Stimulated activated CD8-positive, alpha-beta memory T cell treated with anti-CD3 and anti-CD28 coated beads, Interleukin-7, amount 100 ng/mL, for 24 hours (primary cell): ENCODE results near the gene SPTBN1.

ENCODE experiments used
- DNase-seq: peaks from one replicate; pipeline ENCODE4 v3.0.0-alpha.2; 2020; ENCODE audit warnings: low read depth

SPTBN1 gene

DNA sequence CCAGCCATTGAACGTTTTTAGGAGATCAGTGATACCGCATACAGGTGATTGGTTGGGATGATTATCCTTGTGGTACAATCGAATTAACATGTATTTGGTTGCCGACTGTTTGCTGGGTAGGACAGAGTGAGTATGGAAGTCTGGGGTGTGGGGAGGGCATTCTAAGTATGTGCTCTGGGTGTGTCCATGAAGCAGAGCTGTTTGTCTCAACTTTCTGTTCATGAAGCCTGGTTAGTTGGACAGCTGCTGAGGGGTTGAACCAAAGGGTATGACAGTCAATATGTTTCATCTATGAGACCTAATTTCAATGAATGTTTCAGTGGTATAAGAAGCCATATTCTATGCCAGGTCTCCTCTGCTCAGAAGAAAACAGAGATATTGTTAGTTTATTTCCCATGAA lies 21.9 kb upstream of the SPTBN1 start:
- no peak for DNase-seq

DNA sequence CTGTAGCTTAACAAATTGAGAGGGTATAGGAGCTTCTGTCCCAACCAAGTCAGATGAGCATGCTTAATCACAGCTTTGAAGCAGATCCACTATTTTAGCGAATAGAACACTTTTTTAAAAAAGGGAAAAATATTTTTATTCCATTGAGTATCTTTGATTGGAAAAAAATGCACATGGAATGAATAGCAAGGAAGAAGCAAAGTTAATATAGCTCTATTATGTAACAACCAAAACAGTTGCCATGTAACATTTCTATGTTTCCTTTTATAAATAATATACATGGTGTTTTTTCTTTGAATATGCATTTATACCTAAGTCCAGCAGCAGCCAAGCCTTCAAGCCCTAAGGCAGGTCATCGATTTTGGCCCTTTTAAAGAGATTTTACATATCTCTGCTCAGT lies 21.4 kb upstream of the SPTBN1 start:
- DNase-seq, result no peak

DNA sequence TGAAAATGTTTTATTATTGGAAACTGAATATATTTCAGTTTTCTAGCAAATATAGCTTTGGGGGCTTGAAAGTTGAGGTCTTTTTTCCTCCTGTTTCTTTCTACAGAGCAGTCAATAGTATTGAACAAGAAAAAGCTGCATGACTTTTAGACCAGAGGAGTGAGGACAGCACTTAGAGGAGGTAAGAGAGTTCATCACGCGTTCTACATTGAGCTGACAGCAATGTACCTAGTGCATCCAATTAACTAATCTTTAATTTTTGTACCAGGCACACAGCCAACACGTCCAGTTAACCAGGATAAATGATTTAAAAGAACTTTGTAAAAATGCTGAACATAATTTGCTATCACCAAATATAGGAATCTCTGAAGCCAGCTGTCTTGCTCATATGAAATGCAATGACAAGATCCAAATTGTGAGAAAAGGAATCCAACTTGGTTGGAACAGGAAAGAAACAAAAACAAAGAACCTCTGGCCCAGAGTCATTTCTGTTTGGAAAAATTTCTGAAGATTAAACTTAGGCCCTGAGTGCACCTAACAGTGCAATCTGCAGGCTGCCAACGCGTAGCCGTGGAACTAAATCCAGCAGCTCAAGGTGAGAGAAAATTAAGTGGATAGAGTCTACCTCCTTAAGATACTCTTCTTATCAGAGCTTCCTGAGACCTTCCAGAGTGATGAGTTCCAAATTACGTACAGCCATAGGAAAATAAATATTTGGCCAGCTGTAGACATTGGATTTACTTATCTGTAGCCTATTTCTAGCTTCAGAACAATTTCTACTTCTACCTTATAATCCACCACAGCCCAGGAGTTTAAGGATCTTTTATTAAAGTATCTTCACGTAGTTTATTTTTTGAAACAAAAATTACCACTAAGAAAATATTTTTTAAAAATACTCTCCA lies 20.6 kb upstream of the SPTBN1 start:
- no peak for DNase-seq

DNA sequence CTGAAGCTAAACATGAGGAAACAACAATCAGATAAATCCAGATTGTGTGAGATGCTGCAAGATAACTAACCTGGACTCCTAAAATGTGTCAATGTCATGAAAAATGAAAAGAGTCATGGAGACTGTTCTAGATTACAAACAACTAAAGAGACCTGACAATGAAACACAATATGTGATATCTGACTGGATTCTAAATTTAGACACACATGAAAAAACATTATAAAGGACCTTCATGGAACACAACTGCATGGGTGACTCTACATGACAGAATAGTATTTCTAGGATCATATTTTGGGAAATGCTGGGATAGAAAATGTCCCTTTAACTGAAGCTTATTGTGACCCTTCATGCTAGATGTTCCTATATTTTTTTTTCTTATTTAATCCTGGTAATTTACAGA lies 18.5 kb upstream of the SPTBN1 start:
- no peak for DNase-seq

DNA sequence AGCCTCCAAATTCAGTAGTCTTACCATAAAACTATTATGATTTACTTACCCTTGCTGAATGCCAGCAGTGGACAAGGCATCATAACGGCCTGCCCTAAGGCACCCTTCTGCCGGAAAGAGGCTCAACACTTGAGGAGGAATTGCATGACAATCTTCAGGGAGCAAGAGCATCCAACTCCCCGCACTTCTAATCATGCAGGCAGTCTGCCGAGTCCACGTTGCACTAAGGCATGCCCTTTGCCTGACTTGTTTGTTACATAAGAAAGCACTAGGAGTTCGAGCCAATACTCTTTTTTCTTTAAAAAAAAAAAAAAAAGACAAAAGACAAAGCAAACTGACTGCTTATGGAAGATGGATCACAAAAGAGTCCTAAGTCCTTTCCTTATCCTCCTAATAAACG lies 17.9 kb upstream of the SPTBN1 start:
- no peak for DNase-seq

DNA sequence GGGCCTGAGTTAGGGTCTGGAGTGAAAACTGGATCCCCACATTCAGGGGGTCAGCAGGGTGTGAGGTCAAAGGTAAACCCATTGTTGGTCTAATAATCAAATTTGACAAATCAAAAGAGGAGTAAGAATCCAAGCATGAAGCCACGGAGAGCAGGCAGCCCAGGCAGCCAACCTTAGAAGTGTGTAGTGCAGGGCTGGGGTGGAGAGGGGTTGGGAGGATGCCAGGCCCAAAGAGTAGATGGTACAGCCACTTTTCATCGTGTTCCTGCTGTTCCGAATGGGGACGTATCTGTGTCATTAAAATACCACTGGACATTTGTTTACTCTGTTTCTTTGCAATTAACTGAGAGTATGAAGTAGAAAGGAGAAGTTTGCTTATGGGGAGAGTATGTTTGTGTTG lies 16.5 kb upstream of the SPTBN1 start:
- no peak for DNase-seq

DNA sequence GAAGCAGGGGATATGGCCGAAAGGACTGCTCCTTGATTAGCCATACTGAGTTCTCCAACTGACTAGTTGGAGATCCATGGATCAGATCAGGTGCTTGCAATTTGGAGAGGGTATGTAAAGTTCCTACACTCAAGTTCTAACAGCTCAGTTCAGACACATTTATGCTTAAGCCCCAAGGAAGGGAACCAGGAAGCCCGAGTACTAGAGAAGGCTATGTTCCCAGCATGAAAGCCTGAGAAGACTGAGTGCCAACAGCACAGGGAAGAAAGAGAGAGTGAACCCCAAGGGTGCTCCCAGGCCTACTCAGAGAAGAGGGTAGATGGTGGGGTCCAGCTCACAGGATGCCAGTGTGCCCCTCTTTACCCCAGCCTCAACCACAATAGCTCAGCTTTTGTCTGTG lies 16.1 kb upstream of the SPTBN1 start:
- no peak for DNase-seq

DNA sequence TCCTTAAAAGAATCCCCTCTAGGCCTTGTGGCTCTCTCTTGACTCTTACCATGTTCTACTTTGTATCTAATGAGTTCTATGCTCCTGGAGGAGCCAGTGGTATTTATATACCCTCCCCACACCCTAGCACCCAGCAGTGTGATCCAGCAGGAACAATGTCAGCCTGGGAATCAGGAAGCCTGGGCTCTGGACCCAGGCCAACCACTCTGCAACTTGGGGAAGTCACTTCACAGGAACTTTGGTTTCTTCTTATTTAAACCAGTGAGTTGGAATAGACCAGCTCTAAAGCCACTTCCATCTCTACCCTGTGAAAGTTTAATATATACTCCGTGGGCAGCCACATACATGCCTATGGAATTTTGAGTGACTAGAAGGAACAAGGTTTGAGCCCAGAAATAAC lies 11.6 kb upstream of the SPTBN1 start:
- DNase-seq, result no peak

DNA sequence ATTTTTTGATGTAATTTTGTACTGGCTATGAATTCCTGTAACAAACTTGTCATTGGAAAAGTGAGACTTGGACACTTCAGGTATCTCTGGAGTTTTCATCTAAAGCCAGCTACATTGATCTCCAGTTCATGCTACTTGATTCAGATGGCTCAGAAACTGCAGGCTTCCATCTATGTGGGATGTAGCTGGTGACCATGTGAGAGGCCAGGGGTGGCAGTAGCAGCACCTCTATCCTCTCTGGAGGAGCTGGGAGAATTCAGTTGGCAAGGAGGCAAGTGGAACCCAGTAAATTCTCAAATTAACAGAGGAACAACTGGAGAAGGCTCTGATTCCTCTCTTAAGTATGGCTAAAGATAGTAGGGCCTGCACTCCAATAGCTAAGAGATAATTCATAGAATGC lies 10.0 kb upstream of the SPTBN1 start:
- no peak for DNase-seq

DNA sequence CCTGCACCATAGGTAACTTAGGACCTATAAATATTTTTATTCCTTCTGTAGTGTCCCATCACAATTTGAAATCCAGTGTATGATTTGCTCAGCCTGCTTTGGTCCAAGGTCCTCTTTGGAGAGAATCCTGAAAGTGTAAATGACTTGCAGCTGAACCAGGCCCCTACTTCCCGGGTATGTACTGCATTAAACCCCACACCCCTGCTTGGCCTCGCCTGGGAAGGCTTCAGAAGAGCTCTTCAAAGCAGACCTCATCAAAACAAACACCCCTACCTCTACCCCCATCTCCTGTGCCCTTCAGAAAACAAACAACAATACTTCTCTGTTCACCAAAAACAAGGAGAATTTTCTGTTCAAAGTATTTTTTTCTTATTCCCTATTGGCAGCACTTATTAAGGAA lies 9.5 kb upstream of the SPTBN1 start:
- no peak for DNase-seq

DNA sequence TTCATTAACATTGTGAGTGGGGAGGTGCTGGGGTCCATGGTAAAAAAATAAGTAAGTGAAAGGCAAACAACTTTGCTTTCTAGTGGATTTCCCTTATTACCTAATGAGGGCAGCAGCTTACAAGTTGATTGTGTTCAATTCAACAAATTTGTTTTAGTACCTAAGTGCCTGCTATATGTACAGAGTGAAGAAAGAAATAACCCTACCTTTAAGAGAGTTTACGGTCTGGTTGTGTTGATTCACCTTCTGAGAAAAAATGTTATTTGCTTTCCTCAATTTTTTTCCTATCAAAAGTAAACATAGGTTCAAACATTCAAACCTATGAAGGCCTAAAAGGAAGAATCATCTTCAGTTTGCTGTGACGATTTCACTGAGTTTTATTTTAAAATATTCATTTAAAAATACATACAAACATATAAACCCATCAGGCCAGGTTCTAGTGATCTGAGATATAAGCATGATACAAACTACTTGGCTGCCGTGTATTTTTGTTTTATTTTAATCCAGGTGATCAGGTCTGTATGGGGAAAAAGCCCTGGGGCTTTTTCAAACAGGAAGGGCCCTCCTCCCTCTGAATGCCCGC lies 1.5 kb upstream of the SPTBN1 start:
- no peak for DNase-seq

DNA sequence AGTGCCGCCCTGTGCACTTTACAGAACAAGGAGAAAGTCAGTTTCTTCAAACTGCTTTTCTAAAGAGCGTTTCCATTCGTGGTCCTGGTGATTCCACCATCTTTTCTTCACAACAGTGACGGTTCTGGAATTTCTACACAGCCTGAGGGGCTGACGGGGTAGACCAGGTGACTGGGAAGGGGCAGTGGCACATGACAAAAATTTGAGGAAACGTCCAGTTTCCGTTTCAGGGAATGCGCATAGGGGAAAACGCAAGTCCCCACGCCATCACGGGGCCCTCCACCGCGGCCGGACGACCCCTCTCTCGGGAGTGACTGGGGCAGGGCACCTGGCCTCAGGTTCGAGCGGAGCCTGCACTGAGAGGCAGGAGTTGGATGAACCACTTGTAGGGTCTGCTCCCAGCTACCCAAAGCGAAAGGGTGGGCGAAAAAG lies 980 bp upstream of the SPTBN1 start:
- no peak for DNase-seq

DNA sequence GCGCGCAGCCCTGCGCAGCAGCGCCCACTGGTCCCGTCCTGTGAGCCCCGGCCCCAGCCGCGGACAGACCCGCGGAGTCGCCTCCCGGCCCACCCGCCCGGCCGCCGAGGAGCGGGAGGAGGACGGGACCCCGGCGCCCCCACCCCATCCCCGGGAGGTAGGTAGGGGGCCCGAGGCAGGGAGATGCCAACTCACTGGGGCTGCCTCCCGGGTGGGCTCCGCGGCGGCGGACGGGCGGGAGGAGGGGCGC lies 160 bp downstream of the SPTBN1 start:
- no peak for DNase-seq

DNA sequence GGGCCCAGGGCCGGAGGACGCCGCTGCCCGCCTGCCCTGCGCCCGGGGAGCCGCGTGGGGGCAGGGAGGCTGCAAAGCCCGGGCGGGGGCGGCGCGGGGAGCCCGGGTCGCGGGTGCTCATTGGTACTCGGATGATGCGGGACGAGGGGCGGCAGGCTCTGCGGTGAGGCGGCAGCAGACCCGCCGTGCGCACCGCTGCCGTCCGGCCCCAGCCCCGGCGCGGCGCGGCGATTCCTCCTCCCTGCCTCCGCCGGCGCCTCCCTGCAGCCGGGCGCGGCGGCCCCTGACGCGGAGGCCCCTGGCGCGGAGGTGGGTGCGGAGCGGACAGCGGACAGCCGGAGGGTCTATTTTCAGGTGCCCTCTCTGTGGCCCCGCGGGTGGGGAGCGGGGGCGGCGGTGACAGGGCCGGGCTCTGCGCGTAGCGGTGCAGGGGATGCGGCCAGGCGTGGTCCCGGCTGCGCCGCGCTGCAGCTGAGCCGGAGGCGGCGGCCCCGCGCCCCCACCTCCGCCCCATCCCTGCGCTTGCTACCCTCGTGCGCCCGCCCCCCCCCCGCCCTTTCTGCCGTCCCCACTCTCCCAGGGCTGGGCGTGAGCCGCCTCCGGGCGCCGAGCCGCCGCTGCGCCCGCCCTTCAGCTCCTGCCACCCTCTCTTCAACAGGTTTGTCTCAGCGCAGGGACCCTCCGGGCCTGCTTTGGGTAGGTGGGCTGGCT lies 640 bp downstream of the SPTBN1 start:
- DNase-seq, result no peak

DNA sequence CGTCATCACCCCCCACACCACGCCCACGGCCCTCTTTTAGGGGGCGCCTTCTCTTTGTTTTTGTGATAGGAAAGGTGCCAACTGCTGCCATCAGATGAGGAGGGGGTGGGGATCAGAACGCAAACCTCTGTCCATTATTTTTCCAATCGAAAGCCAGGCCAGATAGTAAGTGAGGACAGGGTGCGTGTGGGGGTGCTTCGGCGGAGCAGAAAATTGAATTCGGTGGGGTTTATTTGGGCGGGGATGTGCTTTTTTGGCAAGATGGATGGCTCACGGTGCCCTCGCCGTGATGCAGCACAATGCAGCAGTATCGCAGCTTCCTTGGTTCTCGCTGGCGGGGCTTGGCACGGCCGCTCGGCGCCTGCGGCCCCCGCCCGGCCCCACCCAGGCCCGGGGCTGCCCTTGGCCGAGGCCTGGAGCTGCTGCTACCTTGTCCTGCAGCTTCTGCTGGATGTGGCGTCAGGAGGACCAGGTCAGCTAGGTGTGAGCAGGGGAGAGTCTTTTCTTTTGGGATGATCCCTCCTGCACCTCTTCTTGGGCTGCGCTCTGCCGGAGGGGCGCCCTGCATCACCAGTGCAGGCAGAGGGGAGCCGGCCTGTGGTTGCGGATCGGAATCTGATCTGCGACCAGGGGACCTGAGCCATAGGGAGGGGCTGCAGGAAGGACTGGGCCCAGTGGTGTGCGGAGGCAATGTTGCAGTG lies 1.3 kb downstream of the SPTBN1 start:
- DNase-seq, result no peak

DNA sequence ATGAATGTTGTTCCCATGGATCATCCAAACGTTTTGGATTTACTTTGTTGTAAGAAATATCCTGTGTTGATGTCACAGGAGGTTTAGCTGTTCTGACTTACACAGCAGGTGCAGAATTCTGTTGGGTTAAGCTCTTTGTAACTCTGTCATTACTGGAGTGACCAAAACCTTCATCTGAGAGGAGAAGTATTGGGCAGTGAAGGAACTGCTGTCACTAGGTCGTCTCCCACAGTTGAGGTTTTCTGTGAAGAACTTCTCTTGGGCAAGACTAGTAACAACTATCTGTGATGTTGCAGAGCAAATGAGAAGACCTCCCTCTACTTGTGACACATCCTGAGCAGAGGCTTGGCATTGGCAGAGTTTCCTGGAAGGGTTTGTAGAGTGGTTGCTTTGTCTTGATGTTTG lies 2.9 kb downstream of the SPTBN1 start:
- no peak for DNase-seq

DNA sequence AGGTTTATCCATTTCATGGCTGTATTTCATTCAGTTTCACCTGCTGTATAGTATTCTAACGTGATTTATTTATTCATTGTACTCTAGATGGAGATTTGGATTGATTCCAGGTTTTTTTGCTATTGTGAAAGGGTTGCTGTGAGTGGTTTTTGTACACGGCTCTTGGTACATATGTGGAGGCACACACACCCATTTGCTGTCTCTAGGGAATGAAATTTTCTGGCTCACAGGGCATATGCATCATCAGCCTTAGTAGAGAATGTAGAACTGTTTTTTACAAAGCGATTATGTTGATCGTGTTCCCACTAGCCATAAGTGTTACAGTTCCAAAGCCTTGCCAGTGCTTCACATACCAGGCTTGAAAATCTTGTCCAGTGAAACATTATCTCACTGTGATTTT lies 5.1 kb downstream of the SPTBN1 start:
- DNase-seq, result no peak

DNA sequence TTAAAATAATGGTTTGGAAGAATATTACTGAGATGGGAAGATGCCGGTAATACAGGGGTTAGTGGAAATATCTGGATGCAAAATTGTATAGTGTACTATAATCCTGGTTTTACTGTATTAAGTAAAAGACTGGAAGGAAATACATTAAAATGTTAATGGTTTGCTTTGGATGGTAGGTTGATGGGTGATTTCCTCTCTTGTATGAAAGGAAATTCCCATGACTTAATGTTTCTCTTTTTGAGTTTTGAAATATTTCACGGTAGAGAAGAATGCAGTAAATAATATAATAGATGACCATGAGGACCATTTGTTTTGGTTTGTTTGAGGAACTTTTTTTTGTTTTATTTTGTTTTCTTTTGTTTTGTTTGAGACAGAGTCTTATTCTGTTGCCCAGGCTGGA lies 8.2 kb downstream of the SPTBN1 start:
- no peak for DNase-seq

DNA sequence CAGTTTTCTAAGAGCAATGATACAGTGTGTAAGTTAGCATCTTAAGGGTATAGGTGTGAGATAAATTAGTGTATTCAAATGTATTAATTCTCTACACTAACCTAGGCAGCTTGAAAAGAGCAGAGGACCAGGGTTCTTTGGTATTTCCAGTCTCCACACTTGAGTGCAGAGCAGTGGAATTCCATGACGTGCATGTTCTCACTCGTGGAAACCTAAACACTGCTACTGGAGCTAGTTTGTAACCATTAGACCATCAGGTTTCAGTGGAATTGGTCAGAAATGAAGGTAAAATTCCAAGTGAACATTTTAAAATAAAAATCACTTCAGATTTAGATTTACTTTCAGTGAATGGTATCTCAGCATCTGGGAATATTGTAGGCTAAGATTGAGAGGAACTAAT lies 9.0 kb downstream of the SPTBN1 start:
- no peak for DNase-seq

DNA sequence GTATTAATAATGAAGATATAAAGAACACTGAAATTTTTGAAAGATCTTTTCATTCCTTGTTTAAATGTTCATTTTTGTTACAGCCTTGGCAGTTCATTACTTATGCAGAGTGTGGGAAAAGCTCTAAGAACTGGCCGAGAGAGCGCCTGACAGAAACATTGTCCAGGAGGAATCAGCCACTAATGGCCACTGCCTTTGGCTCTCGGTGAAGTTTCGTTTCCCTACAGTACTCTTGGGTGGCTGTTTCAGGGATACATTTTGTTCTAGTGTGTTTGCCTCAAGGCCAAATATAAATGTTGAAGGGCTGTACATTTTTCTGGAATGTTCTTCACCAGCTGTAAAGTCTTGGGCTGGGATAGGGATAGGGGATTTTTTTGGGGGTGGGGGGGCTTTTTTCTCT lies 10.7 kb downstream of the SPTBN1 start:
- DNase-seq, result no peak

DNA sequence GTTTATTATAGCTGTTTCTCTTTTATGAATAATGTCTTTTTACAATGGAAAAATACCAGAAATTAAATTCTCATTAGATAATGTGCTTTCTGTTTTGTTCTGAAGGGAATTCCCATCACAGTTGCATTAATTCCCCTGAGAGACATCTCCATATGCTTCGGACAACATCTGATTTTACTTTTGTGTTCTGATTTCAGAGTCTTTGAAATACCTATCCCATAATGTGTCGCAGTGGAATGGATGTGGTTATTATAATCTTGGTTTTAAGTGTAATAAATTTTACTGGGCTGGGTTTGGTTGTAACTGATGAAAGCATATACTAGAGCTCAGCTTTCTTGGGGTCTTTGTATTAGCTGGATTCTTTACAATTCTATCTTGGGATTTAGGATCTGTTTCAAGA lies 12.5 kb downstream of the SPTBN1 start:
- DNase-seq, result no peak

DNA sequence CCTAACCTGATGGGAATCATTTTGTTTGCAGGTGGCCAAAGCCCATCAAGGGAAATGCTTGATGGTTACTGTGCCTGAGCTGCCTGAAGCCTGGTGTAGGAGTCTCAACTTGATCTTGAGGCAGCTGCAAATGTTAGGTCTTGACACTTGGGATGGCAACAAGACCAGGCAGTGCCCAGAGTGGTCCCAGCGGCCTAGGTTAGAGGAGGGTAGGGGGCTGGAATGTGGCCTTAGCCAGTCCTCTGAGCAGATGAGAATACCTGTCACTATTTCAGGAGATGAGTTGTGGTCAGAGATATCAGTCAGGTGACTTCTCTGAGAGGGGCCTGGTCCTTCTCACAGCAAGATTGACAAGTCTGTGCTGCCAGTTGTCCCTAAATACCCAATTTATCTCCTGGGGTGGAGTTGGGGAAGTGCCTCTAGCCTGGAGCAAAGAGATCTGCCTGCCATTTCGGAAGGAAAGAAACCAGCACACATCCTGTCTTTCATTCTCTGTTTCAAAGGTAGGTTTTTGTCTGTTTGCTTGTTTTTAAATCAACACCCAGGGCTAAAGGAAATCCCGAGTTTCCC lies 13.4 kb downstream of the SPTBN1 start:
- no peak for DNase-seq
